Activated naive CD4-positive, alpha-beta T cell treated with anti-CD3 and anti-CD28 coated beads, Interleukin-2, amount 50 U/mL, for 72 hours (primary cell): ENCODE measurements around the gene RBMS2. TPM values are rescaled to one million over a fixed set of nuclear protein-coding genes. Genes with fewer than 3 reads are reported as not detected.
"Not testable (repeated sequence)": the region's sequence is repeated elsewhere in the genome, so short reads cannot be mapped to it uniquely, and the experiment has no call there.

Source experiments
- ATAC-seq, 2 donors: fragments of 150-1000 bp; cut with Tn5 transposase; 2 replicates each; pipeline ENCODE4 v1.10.0; 2021; ENCODE audit warnings: mild to moderate bottlenecking in 2 of 2, moderate library complexity in 2 of 2
- DNase-seq, 2 donors: peaks; one replicate each; pipeline ENCODE4 v3.0.0; 2021 to 2022; ENCODE audit warnings: low spot score in 2 of 2
- H3K27ac Mint-ChIP-seq, 2 donors: one replicate each; pipeline ENCODE4 v1.8.0; 2022; ENCODE audit warnings: mild to moderate bottlenecking in 2 of 2, mixed read lengths in 2 of 2
- H3K36me3 Mint-ChIP-seq, 2 donors: one replicate each; pipeline ENCODE4 v1.8.0; 2022; ENCODE audit warnings: mixed read lengths in 2 of 2
- H3K9me3 Mint-ChIP-seq, 2 donors: one replicate each; pipeline ENCODE4 v1.8.0; 2022; ENCODE audit warnings: mixed read lengths in 2 of 2
- total RNA-seq, 2 donors: library from RNA; stranded (reverse); gene quantifications; one replicate each; pipeline ENCODE4 v1.2.3, GENCODE V29; 2022

Gene RBMS2
- total RNA-seq, 2 donors from 2014 or later: 2.5 to 6.2 TPM

DNA sequence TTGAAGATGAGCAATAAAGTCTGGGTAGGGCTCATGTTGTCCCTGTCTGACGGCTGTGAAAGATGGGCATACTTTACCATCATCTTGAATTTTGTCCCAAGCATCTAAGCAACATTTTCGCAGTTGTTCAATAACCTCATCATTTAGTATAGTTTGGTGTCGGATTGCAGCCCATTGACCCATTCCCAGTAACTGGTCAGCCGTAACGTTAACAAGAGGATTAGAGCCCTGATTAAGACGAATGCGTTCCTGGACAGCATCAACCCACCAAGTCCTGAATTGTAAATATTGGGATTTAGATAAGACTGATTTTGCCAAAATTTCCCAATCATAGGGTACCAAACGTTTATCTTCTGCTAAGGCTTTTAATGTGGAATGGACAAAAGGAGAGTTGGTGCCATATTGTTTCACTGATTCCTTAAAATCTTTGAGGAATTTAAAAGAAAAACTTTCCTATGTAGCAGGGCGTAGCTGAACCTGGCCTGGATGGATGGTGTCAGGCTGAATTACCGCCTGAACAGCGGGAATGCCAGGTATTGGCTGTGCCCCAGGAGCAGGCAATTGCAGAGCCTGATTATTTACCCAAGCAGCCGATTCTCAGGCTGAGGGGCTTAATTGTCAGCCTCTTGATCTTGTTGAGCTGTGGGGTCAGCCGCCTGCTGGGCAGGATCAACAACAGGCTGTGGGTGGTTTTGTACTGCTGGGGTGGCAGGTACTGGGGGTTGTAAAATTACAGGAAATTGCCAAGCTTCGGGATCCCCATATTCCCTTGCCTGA, 23.3 kb upstream of the RBMS2 start:
- H3K9me3 Mint-ChIP-seq, ATAC-seq, H3K36me3 Mint-ChIP-seq, H3K27ac Mint-ChIP-seq, DNase-seq: not testable (repeated sequence)

DNA sequence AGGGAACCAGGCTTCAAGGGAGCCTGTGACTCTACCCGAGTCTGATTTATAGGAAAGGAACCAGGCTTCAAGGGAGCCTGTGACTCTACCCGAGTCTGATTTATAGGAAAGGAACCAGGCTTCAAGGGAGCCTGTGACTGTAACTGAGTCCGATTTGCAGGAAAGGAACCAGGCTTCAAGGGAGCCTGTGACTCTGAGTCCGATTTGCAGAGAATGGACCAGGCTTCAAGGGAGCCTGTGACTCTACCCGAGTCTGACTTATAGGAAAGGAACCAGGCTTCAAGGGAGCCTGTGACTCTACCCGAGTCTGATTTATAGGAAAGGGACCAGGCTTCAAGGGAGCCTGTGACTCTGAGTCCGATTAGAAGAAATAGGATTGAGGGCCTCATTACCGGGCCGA, 22.2 kb upstream of the RBMS2 start:
- not testable (repeated sequence) for H3K27ac Mint-ChIP-seq, DNase-seq, H3K36me3 Mint-ChIP-seq, H3K9me3 Mint-ChIP-seq, ATAC-seq

DNA sequence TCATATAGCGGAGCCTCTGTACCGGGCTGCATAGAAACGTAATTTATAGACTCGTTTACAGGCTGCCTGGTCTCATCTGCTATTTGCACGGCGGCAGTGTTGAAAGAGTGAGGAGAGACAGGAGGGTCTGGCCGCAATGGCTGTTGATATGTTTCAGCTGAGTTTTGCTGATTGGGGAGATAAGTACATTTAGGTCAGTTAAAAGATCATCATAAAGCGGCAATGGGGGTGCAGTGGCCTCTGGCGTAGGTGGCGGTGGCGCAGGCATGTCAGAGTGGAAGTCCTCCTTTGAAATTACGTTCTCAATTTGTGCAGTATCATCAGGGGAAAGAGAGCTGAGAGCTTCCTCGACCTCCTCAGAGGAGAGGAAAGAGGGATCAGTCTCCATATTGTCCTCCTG, 21.7 kb upstream of the RBMS2 start:
- not testable (repeated sequence) for DNase-seq, ATAC-seq, H3K36me3 Mint-ChIP-seq, H3K9me3 Mint-ChIP-seq, H3K27ac Mint-ChIP-seq

DNA sequence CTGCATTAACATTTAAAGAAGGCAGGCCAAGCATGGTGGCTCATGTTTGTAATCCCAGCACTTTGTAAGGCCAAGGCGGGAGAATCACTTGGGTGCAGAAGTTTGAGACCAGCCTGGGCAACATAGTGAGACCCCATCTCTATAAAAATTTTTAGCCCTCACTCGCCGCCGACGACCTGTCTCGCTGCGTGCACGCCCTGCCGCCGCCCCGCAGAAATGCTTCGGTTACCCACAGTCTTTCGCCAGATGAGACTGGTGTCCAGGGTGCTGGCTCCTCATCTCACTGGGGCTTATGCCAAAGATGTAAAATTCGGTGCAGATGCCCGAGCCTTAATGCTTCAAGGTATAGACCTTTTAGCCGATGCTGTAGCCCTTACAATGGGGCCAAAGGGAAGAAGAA, 10.8 kb upstream of the RBMS2 start:
- Mint-ChIP-seq H3K27ac (no peak overlapping the region), H3K9me3 (no peaks in the 10 kb centered on the region), H3K36me3 (no peaks in the 10 kb centered on the region)
- DNase-seq (no peak), ATAC-seq (no peak)

DNA sequence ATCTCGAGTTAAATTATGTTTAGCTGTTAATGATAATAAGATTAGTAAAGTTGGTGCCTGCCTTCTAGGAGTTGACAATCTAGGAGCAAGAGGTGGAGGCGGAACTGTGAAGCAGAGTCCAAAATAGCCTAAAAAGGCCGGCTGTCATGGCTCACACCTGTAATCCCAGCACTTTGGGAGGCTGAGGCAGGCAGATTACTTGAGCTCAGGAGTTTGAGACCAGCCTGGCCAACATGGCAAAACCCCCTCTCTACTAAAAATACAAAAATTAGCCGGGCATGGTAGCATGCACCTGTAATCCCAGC, 7.7 kb upstream of the RBMS2 start:
- not testable (repeated sequence) for DNase-seq, H3K9me3 Mint-ChIP-seq, H3K36me3 Mint-ChIP-seq, H3K27ac Mint-ChIP-seq
- ATAC-seq: peak in 1 of 2 donors; percentile 26

DNA sequence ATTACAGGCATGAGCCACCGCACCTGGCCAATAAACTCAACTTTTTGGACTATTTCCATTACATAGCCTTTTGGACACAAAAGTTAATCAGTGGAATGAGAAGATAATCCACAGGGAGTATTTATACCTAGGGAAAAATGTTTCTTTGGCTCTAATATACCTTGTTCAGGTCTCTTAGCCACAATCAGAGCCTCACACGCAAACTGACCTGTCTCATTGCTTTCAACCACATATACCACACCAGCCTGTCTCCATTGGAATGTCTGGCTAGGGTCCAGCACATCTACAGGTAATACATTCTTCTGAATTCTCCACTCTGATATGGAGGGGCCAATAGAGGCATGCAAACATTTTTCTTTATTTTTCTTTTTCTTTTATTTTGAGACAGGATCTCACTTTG, 3.8 kb upstream of the RBMS2 start:
- no peaks in the 10 kb centered on the region for H3K9me3 Mint-ChIP-seq
- DNase-seq (no peak), ATAC-seq (no peak)
- H3K27ac Mint-ChIP-seq: no peak overlapping the region
- H3K36me3 Mint-ChIP-seq: no peaks in the 10 kb centered on the region

DNA sequence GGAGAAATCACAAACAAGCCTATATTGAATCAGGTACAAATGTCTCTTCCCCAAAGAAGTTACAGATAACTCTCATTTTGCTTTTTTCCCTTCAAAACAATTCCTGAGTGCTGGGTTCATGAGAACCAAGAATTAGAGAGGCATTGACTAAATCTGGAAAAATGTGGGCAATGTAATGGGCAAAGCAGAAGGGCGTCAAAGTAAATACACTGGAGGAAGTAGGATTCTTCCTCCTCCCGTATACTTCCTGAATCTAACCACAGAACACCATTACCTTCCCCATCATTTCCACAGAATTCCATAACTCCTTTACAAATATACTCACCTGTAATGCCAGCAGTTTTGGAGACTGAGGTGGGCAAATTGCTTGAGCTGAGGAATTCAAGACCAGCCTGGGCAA, 3.0 kb upstream of the RBMS2 start:
- no peak for ATAC-seq
- no peak for DNase-seq
- H3K27ac Mint-ChIP-seq: no peak overlapping the region
- no peaks in the 10 kb centered on the region for H3K36me3 Mint-ChIP-seq
- no peaks in the 10 kb centered on the region for H3K9me3 Mint-ChIP-seq

DNA sequence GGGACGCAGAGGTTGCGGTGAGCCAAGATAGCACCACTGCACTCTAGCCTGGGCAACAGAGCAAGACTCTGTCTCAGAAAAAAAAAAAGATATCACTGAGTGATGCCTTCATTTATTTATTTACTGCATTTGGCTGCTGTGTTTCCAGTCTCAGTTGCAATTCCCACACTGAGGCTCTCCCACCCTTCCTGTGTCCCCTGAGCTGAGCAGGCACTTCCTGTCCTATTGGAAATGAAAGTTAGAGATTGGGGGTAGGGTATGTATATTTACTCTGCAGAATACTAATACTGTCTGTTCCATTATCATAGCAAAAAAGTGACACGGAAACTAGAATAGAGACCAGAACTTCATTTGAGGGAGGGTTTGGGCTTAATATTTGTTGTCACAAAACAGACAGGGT, 1.6 kb upstream of the RBMS2 start:
- Mint-ChIP-seq H3K9me3 (no peaks in the 10 kb centered on the region), H3K27ac (no peak overlapping the region), H3K36me3 (no peaks in the 10 kb centered on the region)
- ATAC-seq: no peak
- no peak for DNase-seq

DNA sequence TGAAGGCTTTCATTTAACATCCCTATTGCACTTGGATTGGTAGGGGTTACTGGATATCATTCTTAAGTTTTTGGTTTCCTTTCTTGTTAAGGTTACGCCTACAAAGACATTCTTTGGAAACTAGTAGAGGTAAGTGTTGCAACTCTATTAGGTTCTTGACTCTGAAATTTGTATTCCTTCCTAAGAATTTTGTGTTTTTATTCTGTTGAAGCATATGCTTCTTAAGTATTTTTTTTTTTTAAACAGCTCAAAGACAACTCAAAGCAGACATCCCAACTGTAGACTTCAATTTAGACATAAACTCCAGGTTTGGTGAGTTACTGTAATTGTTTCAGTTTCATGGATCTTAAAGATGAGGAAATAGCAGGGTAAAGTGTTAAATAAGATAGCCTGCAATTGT, 1.1 kb upstream of the RBMS2 start:
- Mint-ChIP-seq H3K27ac (no peak overlapping the region), H3K9me3 (no peaks in the 10 kb centered on the region), H3K36me3 (no peaks in the 10 kb centered on the region)
- ATAC-seq (no peak), DNase-seq (no peak)

DNA sequence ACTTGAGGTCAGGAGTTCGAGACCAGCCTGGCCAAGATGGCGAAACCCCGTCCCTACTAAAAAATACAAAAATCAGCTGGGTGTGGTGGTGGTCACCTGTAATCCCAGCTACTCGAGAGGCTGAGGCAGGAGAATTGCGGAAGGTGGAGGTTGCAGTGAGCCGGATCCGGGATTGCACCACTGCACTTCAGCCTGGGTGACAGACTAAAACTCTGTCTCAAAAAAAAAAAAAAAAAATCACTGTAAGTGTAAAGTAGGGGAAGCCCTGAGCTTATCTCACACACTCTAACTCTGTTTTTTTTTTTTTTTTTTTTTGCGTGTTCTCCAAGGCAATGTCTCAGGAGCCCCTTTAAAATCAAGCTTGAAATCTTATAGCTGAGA, 421 bp upstream of the RBMS2 start:
- Mint-ChIP-seq H3K27ac (peak overlapping the region in 1 of 2 donors; percentile 22), H3K36me3 (no peaks in the 10 kb centered on the region), H3K9me3 (no peaks in the 10 kb centered on the region)
- ATAC-seq (peak; percentile 41 to 48), DNase-seq (no peak)

DNA sequence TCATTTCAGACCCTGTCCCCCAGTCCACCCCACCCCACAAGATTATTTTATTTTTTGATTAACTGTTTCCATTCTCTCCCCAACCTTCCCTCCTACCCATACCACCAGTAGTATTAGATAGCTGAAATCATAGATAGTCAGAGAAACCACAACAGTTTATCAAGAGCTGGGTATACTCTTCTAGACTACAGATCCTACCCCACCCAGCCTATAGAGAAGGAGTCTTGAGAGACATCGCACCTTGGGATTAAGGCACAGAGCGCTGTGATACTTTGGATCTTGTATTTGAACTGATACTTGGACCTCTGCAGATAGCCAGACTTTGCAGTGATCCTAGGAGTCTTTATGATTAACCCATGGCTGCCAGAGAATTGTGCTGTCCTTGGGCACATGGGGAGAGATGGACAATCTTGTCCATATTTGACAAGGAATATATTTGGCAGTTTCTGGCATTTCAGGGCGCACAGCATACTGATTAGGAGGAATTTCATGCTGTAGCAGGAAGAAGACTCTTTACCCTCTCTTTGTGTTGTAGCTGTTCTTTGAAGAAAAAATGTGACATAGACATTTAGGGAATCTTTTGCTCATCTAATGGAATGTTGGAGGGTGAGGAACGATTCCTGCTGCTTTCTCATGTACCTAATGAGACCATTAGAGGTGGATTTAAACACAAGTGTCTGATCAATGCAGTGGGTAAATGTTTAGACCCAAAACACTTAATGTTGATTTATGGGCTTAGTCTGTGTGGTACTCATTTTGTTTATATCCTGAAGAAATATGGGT, 982 bp downstream of the RBMS2 start:
- H3K27ac Mint-ChIP-seq: peak overlapping the region in 1 of 2 donors; percentile 40
- DNase-seq (no peak), ATAC-seq (peak; percentile 40 to 44)
- H3K9me3 Mint-ChIP-seq: no peaks in the 10 kb centered on the region
- no peaks in the 10 kb centered on the region for H3K36me3 Mint-ChIP-seq

DNA sequence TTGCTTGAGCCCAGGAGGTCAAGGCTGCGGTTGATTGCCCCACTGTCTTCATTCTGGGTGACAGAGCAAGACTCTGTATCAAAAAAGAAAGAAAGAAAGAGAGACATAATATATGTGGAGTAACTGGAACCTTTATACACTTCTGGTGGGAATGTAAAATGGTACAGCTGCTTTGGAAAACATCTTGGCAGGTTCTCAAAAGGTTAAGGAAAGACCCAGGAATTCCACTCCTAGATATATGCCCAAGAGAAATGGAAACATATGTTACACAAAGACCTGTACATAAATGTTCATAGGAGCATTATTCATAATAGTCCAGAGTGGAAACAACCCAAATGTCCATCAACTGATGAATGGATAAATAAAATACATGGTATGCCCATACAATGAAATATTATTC, 7.2 kb downstream of the RBMS2 start:
- no peaks in the 10 kb centered on the region for H3K36me3 Mint-ChIP-seq
- ATAC-seq: no peak

DNA sequence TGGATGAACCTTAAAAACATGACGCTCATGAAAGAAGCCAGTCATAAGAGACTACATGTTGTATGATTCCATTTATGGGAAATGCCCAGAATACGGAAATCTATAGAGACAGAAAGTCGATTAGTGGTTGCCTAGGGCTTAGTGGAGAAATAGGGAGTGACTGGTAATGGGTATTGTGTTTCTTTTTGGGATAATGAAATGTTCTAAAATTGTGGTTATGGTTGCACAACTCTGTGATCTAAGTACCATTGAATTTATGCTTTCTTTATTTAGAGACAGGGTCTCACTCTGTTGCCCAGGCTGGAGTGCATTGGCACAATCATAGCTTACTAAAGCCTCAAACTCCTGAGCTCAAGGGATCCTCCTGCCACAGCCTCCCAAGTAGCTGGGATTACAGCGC, 8.0 kb downstream of the RBMS2 start:
- H3K36me3 Mint-ChIP-seq: no peaks in the 10 kb centered on the region
- no peak overlapping the region for H3K27ac Mint-ChIP-seq

More for the DNA sequence above, 7.2 kb downstream of the RBMS2 start:
- H3K27ac Mint-ChIP-seq: no peak overlapping the region
- H3K9me3 Mint-ChIP-seq: no peaks in the 10 kb centered on the region
- DNase-seq: no peak

DNA sequence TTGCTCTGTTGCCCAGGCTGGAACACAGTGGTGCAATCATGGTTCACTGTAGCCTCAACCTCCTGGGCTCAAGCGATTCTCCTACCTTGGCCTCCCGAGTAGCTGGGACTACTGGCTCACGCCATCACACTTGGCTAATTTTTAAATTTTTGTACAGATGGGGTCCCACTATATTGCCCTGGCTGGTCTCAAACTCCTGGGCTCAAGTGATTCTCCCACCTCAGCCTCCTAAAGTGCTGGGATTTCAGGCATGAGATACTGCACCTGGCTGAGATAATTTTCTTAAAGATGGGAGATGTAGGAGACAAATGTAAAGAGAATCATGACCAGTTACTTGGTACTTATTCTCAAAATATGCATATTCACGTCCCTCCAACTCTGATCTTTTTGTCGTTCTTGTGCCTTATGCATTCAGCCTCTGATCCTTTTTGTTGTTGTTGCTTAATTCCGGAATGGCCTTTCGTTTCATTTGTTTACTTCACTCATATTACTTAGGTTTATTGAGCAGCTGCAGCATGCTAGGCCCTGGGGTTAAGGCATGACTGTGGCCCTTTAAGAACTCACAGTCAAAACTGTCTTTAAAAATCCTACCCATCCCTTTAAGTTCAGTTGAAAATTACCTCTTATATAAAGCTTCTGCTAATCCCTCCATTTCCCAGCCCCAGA, 8.9 kb downstream of the RBMS2 start:
- ATAC-seq (no peak), DNase-seq (no peak)

More for the DNA sequence above, 8.0 kb downstream of the RBMS2 start:
- ATAC-seq: no peak
- no peaks in the 10 kb centered on the region for H3K9me3 Mint-ChIP-seq
- DNase-seq: no peak

DNA sequence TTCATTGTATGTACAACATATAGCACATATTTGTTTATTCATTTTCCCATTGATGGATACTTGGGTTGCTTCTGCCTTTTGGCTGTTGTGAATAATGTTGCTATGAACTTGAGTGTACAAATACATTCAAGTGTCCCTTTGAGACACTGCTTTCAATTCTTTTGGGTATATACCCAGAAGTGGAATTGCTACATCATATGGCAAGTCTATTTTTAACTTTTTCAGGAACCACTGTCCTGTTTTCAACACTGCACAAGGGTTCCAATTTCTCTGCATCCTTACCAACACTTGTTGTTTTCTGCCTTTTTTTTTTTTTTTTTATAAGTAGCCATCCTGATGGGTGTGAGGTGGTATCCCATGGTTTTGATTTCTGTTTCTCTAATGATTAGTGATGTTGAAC, 15.9 kb downstream of the RBMS2 start:
- ATAC-seq (no peak), DNase-seq (no peak)
- Mint-ChIP-seq H3K27ac (no peak overlapping the region), H3K9me3 (no peaks in the 10 kb centered on the region), H3K36me3 (no peaks in the 10 kb centered on the region)

More for the DNA sequence above, 8.9 kb downstream of the RBMS2 start:
- no peaks in the 10 kb centered on the region for H3K9me3 Mint-ChIP-seq
- H3K36me3 Mint-ChIP-seq: no peaks in the 10 kb centered on the region
- no peak overlapping the region for H3K27ac Mint-ChIP-seq

DNA sequence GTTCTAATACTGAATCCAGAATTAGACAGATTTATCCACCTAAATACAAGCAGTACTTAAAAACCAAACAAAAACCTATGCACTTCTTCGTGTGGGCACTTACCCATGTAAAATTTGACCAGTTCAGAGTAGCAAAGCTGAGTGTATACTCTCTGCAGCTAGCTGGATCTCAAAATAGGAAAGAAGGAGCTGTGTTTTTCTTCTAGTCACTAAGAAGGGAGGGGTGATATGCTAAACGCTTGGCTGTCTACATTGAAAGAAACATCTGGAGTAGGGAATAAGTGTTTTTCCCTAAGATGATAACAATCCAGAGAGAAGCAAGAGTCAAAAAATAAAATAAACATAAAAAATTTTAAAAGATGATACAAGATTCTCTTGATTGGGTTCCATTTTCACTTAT, 20.0 kb downstream of the RBMS2 start:
- Mint-ChIP-seq H3K36me3 (no peaks in the 10 kb centered on the region), H3K9me3 (no peaks in the 10 kb centered on the region), H3K27ac (no peak overlapping the region)
- ATAC-seq (no peak), DNase-seq (no peak)

DNA sequence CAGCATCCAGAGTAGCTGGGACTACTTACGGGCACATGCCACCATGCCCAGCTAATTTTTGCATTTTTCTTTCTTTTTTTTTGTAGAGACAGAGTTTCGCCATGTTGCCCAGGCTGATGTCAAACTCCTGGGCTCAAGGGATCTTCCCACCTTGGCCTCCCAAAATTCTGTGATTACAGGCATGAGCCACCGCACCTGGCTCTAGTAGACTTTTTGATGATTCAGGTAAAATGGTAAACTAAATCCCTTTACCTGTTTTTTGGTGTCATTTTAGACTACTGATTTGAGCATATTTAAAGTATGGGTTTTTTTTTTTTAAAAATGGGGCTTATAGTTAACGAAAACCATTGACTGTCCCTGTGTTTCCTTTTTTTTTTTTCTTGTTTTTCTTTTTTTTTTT, 20.5 kb downstream of the RBMS2 start:
- DNase-seq (no peak), ATAC-seq (no peak)
- no peaks in the 10 kb centered on the region for H3K9me3 Mint-ChIP-seq

More for the DNA sequence above, 20.5 kb downstream of the RBMS2 start:
- no peak overlapping the region for H3K27ac Mint-ChIP-seq
- no peaks in the 10 kb centered on the region for H3K36me3 Mint-ChIP-seq
